Upper lobe of left lung (tissue), 4 donors: Measurements from ENCODE around the gene STAC.
"Not testable (repeated sequence)": the region's sequence is repeated elsewhere in the genome, so short reads cannot be mapped to it uniquely, and the experiment has no call there.

ENCODE experiments used
- CTCF ChIP-seq, 6 experiments: fragments of 450-650 bp in 4 of 6; fragments of 200-600 bp in 2 of 6; sonication (generic) in 2 of 6; IDR thresholded peaks; one replicate each; pipeline ENCODE4 v1.5.1; 2016 to 2019; ENCODE audit warnings: antibody characterized with exemption in 6 of 6
- EP300 ChIP-seq, 4 donors: sonication (generic); formaldehyde crosslinking; IDR thresholded peaks; one replicate each; pipeline ENCODE4 v1.5.1; 2017; ENCODE audit warnings: antibody characterized with exemption in 4 of 4, control low read depth in 2 of 4
- POLR2AphosphoS5 ChIP-seq, 2 donors: sonication (generic); formaldehyde crosslinking; IDR thresholded peaks; one replicate each; pipeline ENCODE4 v1.5.1; 2017; ENCODE audit warnings: antibody characterized with exemption in 2 of 2

GRCh38 chr3:36453213-36453612, 72.9 kb downstream of the STAC start:
- TF ChIP-seq CTCF, EP300, POLR2AphosphoS5 (IDR thresholded peaks at IDR 0.05): not testable (repeated sequence)
